HepG2 (cell line): ENCODE measurements around the gene VEZF1. TPM values are rescaled to one million over a fixed set of nuclear protein-coding genes. Genes with fewer than 3 reads are reported as not detected.

Experiments used
- ATAC-seq: fragments of 200-7000 bp; cut with Tn5 transposase; 3 replicates; pipeline ENCODE4 v1.9.1; 2020; ENCODE audit warnings: mild to moderate bottlenecking, moderate library complexity
- BruUV-seq: library from RNA; stranded (reverse); fragments of 400-500 nt; replicated peaks from 2 replicates; lab custom pipeline; 2021; lab: Mats Ljungman, UMichigan
- CTCF ChIA-PET: fragments of 300-600 bp; formaldehyde crosslinking; extraction: SDS; loops from one replicate; lab custom pipeline; 2021; ENCODE audit warnings: low total read pairs, inconsistent platforms, low intra/inter-chr PET ratio; lab: Yijun Ruan, JAX
- POLR2A ChIA-PET: fragments of 350-600 bp; sonication (Branson Sonifier 250); formaldehyde crosslinking; loops from one replicate; lab custom pipeline; 2020; ENCODE audit warnings: antibody characterized with exemption, inconsistent platforms; lab: Yijun Ruan, JAX
- DNase-seq: peaks from one replicate; pipeline ENCODE4 v3.0.0-alpha.2; 2015; ENCODE audit warnings: low spot score
- FAIRE-seq: peaks from 3 replicates; lab custom pipeline; 2011; peaks lifted over from hg19 to GRCh38; lab: Jason Lieb, UNC
- H2AFZ ChIP-seq: one replicate; pipeline ENCODE4 v1.6.1; 2011; ENCODE audit warnings: low read length, inconsistent platforms
- H3K27ac ChIP-seq: fragments of 300-600 bp; 3 replicates; pipeline ENCODE4 v1.8.0; 2011; ENCODE audit warnings: mixed run types, mild to moderate bottlenecking, mixed read lengths, low read length, inconsistent platforms; ENCODE audit not compliant: insufficient read depth; ENCODE audit errors: extremely low read length
- H3K27me3 ChIP-seq, 2 experiments: fragments of 200-600 bp in 1 of 2; 2 replicates in 1 of 2; 3 replicates in 1 of 2; pipeline versions ENCODE4 v1.6.0 to v1.8.0; 2011; ENCODE audit warnings: low read length in 2 of 2, mild to moderate bottlenecking in 2 of 2, moderate library complexity in 2 of 2, inconsistent platforms in 1 of 2; ENCODE audit not compliant: insufficient read depth in 2 of 2, control insufficient read depth in 1 of 2
- H3K36me3 ChIP-seq, 2 experiments: fragments of 200-600 bp in 1 of 2; replicated peaks in 1 of 2; 2 replicates in 1 of 2; 3 replicates in 1 of 2; pipeline versions ENCODE4 v1.5.1 to v1.8.0; 2011; ENCODE audit warnings: low read length in 2 of 2, inconsistent platforms in 1 of 2; ENCODE audit not compliant: insufficient read depth in 2 of 2, control insufficient read depth in 1 of 2
- H3K4me1 ChIP-seq: 2 replicates; pipeline ENCODE4 v1.5.1; 2012; ENCODE audit warnings: low read length, inconsistent platforms; ENCODE audit not compliant: insufficient read depth
- H3K4me2 ChIP-seq: 2 replicates; pipeline ENCODE4 v1.6.0; 2011; ENCODE audit warnings: low read depth, low read length, inconsistent platforms
- H3K4me3 ChIP-seq, 3 experiments: fragments of 200-600 bp in 1 of 3; sonication (generic), shearing (Covaris generic) in 1 of 3; replicated peaks in 1 of 3; 2 replicates each; pipeline ENCODE4 v1.5.1; 2011 to 2016; ENCODE audit warnings: low read length in 3 of 3, inconsistent platforms in 2 of 3, low read depth in 2 of 3, mild to moderate bottlenecking in 2 of 3, control low read depth in 1 of 3, mixed read lengths in 1 of 3; ENCODE audit not compliant: insufficient read depth in 1 of 3
- H3K79me2 ChIP-seq: one replicate; pipeline ENCODE4 v1.6.1; 2011; ENCODE audit warnings: low read length, inconsistent platforms; ENCODE audit not compliant: insufficient read depth
- H3K9ac ChIP-seq: 2 replicates; pipeline ENCODE4 v1.6.0; 2011; ENCODE audit warnings: mild to moderate bottlenecking, low read depth, low read length, inconsistent platforms; ENCODE audit not compliant: insufficient read depth
- H3K9me3 ChIP-seq: 2 replicates; pipeline ENCODE4 v1.5.1; 2012; ENCODE audit warnings: mild to moderate bottlenecking, low read length
- H4K20me1 ChIP-seq: 2 replicates; pipeline ENCODE4 v1.6.0; 2011; ENCODE audit warnings: inconsistent platforms, mild to moderate bottlenecking, low read length, moderate library complexity; ENCODE audit not compliant: insufficient read depth
- AKAP8 ChIP-seq: sonication (generic); formaldehyde crosslinking; IDR thresholded peaks from 2 replicates; pipeline ENCODE4 v1.5.1; 2020; ENCODE audit warnings: mild to moderate bottlenecking, missing genetic modification reagents
- ELF3 ChIP-seq: IDR thresholded peaks from 2 replicates; pipeline ENCODE4 v1.6.1; 2016; ENCODE audit warnings: missing genetic modification reagents, missing compliant biosample characterization
- ESRRA ChIP-seq: sonication (generic); formaldehyde crosslinking; IDR thresholded peaks from 2 replicates; pipeline ENCODE4 v1.5.1; 2020; ENCODE audit warnings: mild to moderate bottlenecking, low read depth, missing genetic modification reagents
- FOSL2 ChIP-seq: sonication (generic); formaldehyde crosslinking; IDR thresholded peaks from 2 replicates; pipeline ENCODE4 v1.4.0; 2020; ENCODE audit warnings: missing genetic modification reagents
- FOXK2 ChIP-seq: fragments of 450-650 bp; IDR thresholded peaks from 2 replicates; pipeline ENCODE4 v1.6.1; 2016
- MEIS1 ChIP-seq: sonication (generic); formaldehyde crosslinking; IDR thresholded peaks from 2 replicates; pipeline ENCODE4 v1.9.0; 2021; ENCODE audit warnings: mild to moderate bottlenecking, missing genetic modification reagents, moderate library complexity, borderline replicate concordance
- NR2F6 ChIP-seq, 2 experiments: IDR thresholded peaks; 2 replicates each; pipeline ENCODE4 v1.6.1; 2016; ENCODE audit warnings: antibody characterized with exemption in 1 of 2, mild to moderate bottlenecking in 1 of 2
- SETDB1 ChIP-seq: sonication (generic); formaldehyde crosslinking; IDR thresholded peaks from 2 replicates; pipeline ENCODE4 v1.5.1; 2020; ENCODE audit warnings: missing genetic modification reagents, mild to moderate bottlenecking, borderline replicate concordance
- SRY ChIP-seq: sonication (generic); formaldehyde crosslinking; IDR thresholded peaks from 2 replicates; pipeline ENCODE4 v1.8.0; 2022; ENCODE audit warnings: mild to moderate bottlenecking, missing genetic modification reagents
- ZNF629 ChIP-seq: sonication (generic); formaldehyde crosslinking; conservative IDR thresholded peaks from 2 replicates; pipeline ENCODE4 v1.5.0; 2020; ENCODE audit warnings: missing genetic modification reagents
- ZNF75D ChIP-seq: sonication (generic); formaldehyde crosslinking; IDR thresholded peaks from 2 replicates; pipeline ENCODE4 v1.8.1; 2023; ENCODE audit warnings: missing genetic modification reagents, mild to moderate bottlenecking, borderline replicate concordance
- ZNF839 ChIP-seq: sonication (generic); formaldehyde crosslinking; IDR thresholded peaks from 2 replicates; pipeline ENCODE4 v1.4.0; 2020; ENCODE audit warnings: missing genetic modification reagents, mild to moderate bottlenecking, borderline replicate concordance
- ZNF878 ChIP-seq: sonication (generic); formaldehyde crosslinking; IDR thresholded peaks from 2 replicates; pipeline ENCODE4 v1.8.1; 2023; ENCODE audit warnings: mild to moderate bottlenecking, missing genetic modification reagents, moderate library complexity
- WGBS: methylation state at CpG from one replicate; pipeline ENCODE4 v1.1.6; 2017; ENCODE audit warnings: low lambda C conversion rate; 5-methylcytosine and 5-hydroxymethylcytosine counted together
- in situ Hi-C: cut with HindIII; loops from 2 replicates; pipeline ENCODE4 v1.10.0; 2017; ENCODE audit warnings: low pct_unique_long_range_greater_than_20kb; ENCODE audit not compliant: extremely low pct_ligation_motif_present
- intact Hi-C: fragments of 100-400 bp; cut with micrococcal nuclease; formaldehyde crosslinking; loops from one replicate; pipeline ENCODE4 v1.10.0; 2022; ENCODE audit not compliant: unreplicated experiment
- polyA plus RNA-seq, 8 experiments: library from polyadenylated mRNA; depleted of rRNA in 3 of 8; stranded (reverse) in 7 of 8; unstranded in 1 of 8; fragments of >200 nt; fragmentation: Illumina TruSeq in 4 of 8; extraction: Trizol in 4 of 8; gene quantifications; 2 replicates each; pipeline versions ENCODE4 v1.2.1 to v1.2.3, GENCODE V29; 2011 to 2016; ENCODE audit warnings: low read depth in 4 of 8, missing spikeins in 1 of 8, mixed read lengths in 1 of 8; ENCODE audit not compliant: insufficient read depth in 1 of 8
- total RNA-seq, 5 experiments: library from RNA; depleted of rRNA; stranded (reverse); fragments of >200 nt; fragmentation: Illumina TruSeq; extraction: Trizol; gene quantifications; 2 replicates each; pipeline ENCODE4 v1.2.3, GENCODE V29; 2016; ENCODE audit warnings: low read depth in 1 of 5
- TF ChIP-seq, protein P1 (sequence below): sonication (generic); formaldehyde crosslinking; IDR thresholded peaks from 2 replicates; pipeline ENCODE4 v1.8.0; 2022; ENCODE audit warnings: missing genetic modification reagents, mild to moderate bottlenecking, moderate library complexity, borderline replicate concordance
- TF ChIP-seq, protein P2 (sequence below): sonication (generic); formaldehyde crosslinking; IDR thresholded peaks from 2 replicates; pipeline ENCODE4 v1.4.0; 2020; ENCODE audit warnings: missing genetic modification reagents
- TF ChIP-seq, protein P3 (sequence below): sonication (generic); formaldehyde crosslinking; conservative IDR thresholded peaks from 2 replicates; pipeline ENCODE4 v1.4.0; 2020; ENCODE audit warnings: missing genetic modification reagents

The VEZF1 gene
- total and polyA plus RNA-seq, 2 of the 13 experiments (the other 11 are each of a cell fraction or from before 2014, with no cell fraction given) = 45.9 to 49.7 TPM

DNA sequence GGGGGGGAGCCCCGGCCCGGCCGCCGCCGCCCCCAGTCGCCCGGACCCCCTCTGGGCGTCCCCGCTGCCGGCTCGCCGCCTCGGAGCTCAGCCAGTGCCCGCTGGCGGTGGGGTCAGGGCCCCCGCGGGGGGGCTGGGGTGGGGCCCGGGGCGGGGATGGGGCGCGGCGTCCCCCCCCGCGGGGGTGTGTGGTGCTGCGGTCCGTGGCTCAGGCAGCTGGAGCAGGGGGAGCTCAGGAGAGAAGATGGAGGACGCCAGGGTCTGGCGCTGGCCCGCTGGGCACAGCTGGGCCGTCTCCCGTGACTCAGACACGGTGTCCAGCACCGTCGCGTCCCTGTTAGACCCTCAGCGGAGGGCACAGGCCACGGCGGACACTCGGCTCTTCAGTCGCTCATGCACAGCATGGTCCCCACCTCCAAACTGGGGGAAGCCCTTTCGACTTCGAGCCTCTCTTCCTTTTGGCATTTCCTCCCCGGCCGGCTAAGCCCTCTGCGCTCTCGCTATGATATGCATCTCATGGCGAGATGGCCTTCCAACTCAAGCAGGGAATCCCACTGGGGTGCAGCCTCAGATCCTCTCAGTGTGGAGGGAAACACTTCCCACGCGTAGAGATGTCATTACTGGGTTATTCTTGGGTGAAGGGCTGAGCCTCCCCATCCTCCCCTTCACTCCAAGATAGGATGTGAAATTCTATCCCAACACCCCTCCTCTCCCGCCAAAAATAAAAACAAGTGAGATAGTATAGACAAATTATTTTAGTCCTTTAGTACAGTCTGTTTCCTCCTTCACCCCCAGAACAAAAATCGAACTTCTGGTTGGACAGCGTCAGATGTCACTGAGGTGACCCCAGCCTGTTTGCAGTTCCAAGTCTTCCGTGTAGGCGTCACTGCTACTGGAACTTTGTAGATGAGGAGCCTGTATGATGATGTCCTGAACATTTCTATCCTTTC lies 522 bp upstream of the VEZF1 start:
- no peak overlapping the region for H2AFZ ChIP-seq
- FAIRE-seq (peak; percentile 21), ATAC-seq (peak; percentile 75), DNase-seq (peak; percentile 78)
- BruUV-seq = no TSS peak
- peak overlapping the region; percentile 80 for H3K27ac ChIP-seq
- no peaks in the 10 kb centered on the region for H3K9me3 ChIP-seq
- CTCF ChIA-PET = no interaction called here
- peak overlapping the region; percentile 94 for H3K4me2 ChIP-seq
- peak overlapping the region; percentile 94 for H3K9ac ChIP-seq
- in situ Hi-C loops = no loop called here
- peak overlapping the region; percentile 71 to 95 (median 83) for H3K4me3 ChIP-seq
- no peaks in the 10 kb centered on the region for H3K36me3 ChIP-seq
- 2% methylated on average over 22 of the region's 54 CpGs for WGBS
- H3K4me1 ChIP-seq = peaks cover 82% of the 10 kb centered on the region
- POLR2A ChIA-PET = interaction anchor here (0.6 to 14.7 kb wide), 15 partner anchors 10 to 138 kb away, joined by 3 to 173 read pairs (median 7); partner anchors contain the start of gene SRSF1
- intact Hi-C loops = loop anchor here (1.0 to 2.0 kb wide), 2 partner anchors 53 to 114 kb away; no protein-coding TSS in a partner anchor
- peaks cover 23% of the 10 kb centered on the region for H4K20me1 ChIP-seq
- peaks cover 39% of the 10 kb centered on the region for H3K79me2 ChIP-seq
- no peaks in the 10 kb centered on the region; a peak in 1 of 5 replicates for H3K27me3 ChIP-seq
- TF ChIP-seq AKAP8 (CRISPR knock-in tag) (peak; percentile 93; the same call in 1 of the 2 replicates), ZNF839 (CRISPR knock-in tag) (no peak), ESRRA (CRISPR knock-in tag) (peak; percentile 32; the same call in 1 of the 2 replicates), ZNF878 (CRISPR knock-in tag) (no peak), ELF3 (CRISPR knock-in tag) (peak; percentile 49; the same call in 1 of the 2 replicates), SETDB1 (CRISPR knock-in tag) (no peak), MEIS1 (CRISPR knock-in tag) (peak; percentile 73; the same call in 1 of the 2 replicates), FOXK2 (no peak), ZNF75D (no peak), NR2F6 (IDR thresholded peaks at IDR 0.05) (peak; percentile 63), NR2F6 (CRISPR knock-in tag; IDR thresholded peaks at IDR 0.05) (peak; percentile 49; the same call in 1 of the 2 replicates), ZNF629 (CRISPR knock-in tag) (no peak), FOSL2 (CRISPR knock-in tag) (peak; percentile 58; the same call in 1 of the 2 replicates), SRY (CRISPR knock-in tag) (peak; percentile 70; the same call in 1 of the 2 replicates)
- TF ChIP-seq, protein P1, sequence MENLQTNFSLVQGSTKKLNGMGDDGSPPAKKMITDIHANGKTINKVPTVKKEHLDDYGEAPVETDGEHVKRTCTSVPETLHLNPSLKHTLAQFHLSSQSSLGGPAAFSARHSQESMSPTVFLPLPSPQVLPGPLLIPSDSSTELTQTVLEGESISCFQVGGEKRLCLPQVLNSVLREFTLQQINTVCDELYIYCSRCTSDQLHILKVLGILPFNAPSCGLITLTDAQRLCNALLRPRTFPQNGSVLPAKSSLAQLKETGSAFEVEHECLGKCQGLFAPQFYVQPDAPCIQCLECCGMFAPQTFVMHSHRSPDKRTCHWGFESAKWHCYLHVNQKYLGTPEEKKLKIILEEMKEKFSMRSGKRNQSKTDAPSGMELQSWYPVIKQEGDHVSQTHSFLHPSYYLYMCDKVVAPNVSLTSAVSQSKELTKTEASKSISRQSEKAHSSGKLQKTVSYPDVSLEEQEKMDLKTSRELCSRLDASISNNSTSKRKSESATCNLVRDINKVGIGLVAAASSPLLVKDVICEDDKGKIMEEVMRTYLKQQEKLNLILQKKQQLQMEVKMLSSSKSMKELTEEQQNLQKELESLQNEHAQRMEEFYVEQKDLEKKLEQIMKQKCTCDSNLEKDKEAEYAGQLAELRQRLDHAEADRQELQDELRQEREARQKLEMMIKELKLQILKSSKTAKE (CRISPR knock-in tag) = no peak
- TF ChIP-seq, protein P2, sequence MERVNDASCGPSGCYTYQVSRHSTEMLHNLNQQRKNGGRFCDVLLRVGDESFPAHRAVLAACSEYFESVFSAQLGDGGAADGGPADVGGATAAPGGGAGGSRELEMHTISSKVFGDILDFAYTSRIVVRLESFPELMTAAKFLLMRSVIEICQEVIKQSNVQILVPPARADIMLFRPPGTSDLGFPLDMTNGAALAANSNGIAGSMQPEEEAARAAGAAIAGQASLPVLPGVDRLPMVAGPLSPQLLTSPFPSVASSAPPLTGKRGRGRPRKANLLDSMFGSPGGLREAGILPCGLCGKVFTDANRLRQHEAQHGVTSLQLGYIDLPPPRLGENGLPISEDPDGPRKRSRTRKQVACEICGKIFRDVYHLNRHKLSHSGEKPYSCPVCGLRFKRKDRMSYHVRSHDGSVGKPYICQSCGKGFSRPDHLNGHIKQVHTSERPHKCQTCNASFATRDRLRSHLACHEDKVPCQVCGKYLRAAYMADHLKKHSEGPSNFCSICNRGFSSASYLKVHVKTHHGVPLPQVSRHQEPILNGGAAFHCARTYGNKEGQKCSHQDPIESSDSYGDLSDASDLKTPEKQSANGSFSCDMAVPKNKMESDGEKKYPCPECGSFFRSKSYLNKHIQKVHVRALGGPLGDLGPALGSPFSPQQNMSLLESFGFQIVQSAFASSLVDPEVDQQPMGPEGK = 0 out of 2 replicates have a peak, but pooled peaks have one; percentile 29
- TF ChIP-seq, protein P3, sequence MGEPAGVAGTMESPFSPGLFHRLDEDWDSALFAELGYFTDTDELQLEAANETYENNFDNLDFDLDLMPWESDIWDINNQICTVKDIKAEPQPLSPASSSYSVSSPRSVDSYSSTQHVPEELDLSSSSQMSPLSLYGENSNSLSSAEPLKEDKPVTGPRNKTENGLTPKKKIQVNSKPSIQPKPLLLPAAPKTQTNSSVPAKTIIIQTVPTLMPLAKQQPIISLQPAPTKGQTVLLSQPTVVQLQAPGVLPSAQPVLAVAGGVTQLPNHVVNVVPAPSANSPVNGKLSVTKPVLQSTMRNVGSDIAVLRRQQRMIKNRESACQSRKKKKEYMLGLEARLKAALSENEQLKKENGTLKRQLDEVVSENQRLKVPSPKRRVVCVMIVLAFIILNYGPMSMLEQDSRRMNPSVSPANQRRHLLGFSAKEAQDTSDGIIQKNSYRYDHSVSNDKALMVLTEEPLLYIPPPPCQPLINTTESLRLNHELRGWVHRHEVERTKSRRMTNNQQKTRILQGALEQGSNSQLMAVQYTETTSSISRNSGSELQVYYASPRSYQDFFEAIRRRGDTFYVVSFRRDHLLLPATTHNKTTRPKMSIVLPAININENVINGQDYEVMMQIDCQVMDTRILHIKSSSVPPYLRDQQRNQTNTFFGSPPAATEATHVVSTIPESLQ (CRISPR knock-in tag) = no peak
